HG03139 (cell line): ENCODE data around the gene APLNR.
"Not testable (repeated sequence)": the region's sequence is repeated elsewhere in the genome, so short reads cannot be mapped to it uniquely, and the experiment has no call there.

Experiments used
- ATAC-seq: cut with Tn5 transposase; IDR thresholded peaks from one replicate; pipeline ENCODE4 v1.9.1; 2021; ENCODE audit not compliant: unreplicated experiment

The APLNR gene

DNA sequence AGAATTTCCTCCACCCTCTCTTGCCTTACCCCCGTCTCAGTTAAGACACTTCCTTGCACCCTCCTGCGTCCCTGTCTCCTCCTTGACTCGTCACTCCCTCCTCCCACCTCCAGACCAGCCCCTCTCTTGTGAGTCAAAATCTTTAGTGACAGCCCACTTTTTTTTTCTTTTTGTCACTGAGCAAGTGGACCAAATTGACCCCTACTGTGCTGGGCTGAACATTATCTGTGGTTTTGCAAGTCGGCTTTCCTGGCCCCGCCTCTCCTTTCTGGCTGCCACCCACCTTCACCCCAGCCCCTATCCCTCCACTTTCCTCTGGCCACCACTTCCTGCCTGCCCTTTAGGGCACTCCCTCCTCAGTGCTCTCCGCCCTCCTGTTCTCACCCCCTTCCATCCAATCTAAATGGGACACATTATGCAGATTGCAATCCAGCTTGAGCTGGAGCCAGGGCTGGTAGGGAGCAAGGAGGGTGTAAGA lies at the start of gene APLNR:
APLNR (minus strand) TSS at position 47 of the 478 bp plus-strand sequence. CDS start 246 bp downstream, outside the sequence.
- no peak for ATAC-seq

DNA sequence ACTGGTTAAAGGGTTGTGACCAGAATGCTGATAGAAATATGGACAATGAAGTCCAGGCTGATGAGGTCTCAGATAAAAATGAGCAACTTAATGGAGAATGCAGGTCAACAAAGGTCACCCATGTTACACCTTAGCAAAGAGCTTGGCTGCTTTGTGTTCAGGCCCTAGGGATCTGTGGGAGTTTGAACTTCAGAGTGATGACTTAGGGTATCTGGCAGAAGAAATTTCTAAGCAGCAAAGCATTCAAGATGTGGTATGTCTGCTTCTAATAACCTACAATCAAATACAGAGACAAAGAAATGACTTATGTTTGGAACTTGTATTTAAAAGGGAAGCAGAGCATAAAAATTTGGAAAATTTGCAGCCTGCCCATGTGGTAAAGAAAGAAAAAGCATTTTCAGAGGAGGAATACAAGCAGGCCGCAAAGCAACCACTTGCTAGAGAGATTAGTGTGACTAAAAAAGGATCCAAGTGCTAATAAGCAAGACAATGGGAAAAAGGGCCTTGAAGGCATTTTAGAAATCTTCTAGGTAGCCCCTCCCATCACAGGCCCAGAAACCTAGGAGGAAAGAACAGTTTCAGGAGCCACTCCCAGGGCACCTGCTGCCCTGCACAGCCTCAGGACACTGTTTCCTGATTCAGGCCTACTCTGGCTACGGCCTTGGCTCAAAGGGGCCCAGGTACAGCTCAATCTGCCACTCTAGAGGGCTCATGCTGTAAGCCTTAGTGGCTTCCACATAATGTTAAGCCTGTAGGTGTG lies 46.4 kb upstream of the APLNR start:
- ATAC-seq: no peak

DNA sequence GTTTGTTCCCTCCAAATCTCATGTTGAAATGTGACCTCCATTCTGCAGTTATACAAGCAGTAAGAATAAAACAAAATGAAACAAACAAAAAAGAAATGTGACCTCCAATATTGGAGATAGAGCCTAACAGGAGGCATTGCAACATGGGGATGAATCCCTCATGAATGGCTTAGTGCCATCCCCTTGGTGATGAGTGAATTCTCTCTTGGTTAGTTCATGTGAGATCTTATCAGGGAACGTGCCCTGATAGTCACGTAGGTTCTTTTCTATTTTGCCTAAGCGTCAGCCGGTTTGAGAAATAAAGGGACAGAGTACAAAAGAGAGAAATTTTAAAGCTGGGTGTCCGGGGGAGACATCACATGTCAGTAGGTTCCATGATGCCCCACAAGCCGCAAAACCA lies 44.5 kb upstream of the APLNR start:
- ATAC-seq: not testable (repeated sequence)

- no peak for ATAC-seq
Measured at GRCh38 chr11:57279116-57279515, 42.1 kb upstream of the APLNR start.

- ATAC-seq: no peak
Measured at GRCh38 chr11:57278721-57279095, 41.7 kb upstream of the APLNR start.

GRCh38 chr11:57277845-57278720 lies 41.0 kb upstream of the APLNR start:
- peak; percentile 75 for ATAC-seq

DNA sequence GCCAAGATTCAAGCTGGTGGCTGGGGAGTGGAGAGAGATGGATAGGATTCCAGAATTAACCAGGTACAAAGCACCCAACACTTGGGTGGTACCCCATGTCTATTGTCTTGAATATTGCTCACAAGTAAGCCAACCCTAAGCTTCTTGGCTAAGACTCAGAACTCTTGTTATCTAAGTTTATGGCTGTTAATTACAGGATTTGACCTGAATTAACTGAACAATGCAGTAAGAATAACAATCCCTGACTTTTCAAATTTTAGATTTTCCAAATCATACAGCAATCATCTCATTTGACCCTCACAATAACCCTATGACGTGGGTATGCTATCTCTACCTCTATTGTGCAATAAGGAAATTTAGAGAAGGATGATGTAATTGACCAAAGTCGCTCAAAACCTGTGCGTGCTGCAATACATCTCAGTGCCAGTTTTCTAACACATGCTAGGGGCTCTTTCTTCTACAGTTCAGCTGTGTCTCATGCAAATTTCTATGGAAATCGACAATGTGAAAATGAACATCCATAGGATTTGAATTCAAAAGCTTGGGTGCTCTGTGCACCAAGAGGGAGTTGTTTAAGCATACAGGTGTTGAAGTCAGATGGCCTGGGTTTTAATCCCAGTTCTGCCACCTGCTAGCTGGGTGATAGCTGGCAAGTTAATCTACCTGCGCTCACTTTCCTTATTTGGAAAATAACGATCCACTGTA lies 40.1 kb upstream of the APLNR start:
- no peak for ATAC-seq

- no peak for ATAC-seq
Measured at GRCh38 chr11:57276169-57276970, 39.3 kb upstream of the APLNR start.

DNA sequence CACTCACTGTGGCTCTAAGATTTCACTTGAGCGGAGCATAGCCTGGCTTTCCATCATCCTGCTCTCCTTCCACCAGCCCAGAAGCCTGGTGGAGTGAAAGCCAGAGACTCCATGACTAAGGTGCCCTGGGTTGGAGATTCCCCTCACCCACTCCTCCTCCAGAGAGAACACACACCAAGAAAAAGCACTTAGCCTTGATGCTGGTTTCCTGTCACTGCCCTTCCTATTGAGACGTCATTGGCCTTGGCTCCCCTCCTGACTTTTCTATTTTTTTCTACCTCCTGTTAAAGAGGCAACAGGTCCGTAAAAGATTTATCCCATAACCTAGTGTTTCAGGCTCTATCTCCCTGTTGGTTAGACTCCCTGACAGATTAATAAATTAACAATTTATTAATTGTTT lies 38.5 kb upstream of the APLNR start:
- ATAC-seq: no peak

- ATAC-seq: no peak
Measured at GRCh38 chr11:57274904-57275498, 38.0 kb upstream of the APLNR start.

DNA sequence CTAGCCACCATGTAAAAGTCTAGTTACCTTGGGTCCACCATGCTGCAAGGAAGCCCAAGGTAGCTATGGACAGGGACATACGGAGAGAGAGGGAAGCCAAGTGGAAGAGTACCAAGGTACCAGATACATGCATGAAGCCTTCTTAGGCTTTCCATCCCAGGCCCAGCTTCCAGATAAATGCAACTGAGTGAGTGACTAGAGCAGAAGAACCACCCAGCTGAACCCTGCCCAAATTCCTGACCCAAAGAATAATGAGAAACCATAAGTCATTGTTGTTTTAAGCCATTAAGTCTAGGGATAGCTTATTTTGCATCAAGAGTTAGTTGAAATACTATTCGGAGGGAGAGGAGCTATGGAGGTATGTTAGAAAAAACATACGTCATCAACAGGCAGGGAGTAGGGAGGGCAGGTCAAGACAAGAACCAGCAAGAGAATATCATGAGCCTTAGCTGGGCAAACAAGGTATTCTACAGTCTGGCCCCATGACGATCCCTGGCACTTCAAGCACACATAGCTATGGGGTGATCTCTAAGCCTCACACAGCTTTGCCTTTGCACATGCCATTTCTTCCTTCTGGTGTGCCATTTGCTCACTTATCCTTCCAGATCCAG lies 36.5 kb upstream of the APLNR start:
- ATAC-seq: no peak

DNA sequence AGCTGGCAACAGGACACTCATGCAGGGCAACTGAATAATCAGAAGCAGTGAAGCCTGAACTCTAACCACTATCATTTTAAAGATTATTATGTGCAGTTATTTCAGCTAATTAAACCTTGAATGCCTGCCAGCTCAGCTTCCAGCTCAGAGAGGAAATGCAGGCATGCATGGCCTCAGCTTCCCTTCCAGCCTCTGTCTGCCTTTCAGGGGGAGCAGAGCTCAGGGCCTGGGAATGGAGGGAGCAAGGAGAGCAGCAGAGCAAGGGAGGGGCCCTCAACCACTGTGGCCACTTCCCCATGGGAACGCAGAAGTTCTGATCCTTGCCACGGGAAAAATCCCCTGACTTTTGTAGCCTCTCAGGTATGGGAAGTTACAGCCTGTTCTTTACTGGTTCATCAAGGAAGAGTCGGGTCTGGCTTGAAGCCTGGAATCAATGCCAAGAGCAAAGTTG lies 32.5 kb upstream of the APLNR start:
- no peak for ATAC-seq

- ATAC-seq: no peak
Measured at GRCh38 chr11:57266157-57266556, 29.1 kb upstream of the APLNR start.

DNA sequence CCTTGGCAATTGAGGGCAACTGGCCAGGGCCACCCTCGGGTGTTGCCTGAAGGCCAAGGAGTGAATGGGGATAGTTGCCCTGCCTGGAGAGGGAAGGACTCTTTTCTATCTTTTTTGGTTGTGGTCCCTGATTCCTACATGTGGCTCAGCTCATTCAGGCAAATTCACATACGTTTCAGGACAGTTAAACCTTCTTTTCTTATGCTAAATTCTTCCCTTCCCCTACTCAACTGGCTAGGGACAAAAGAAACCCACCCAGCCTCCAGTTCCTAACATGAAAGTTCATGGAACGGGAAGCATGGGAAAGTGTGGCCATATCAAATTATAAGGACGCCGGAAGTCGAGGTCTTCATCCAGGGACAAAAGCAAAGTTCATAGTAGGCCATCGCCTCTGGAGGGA lies 26.3 kb upstream of the APLNR start:
- ATAC-seq: no peak

- no peak for ATAC-seq
Measured at GRCh38 chr11:57262157-57262556, 25.1 kb upstream of the APLNR start.

GRCh38 chr11:57260937-57261783 lies 24.1 kb upstream of the APLNR start:
- ATAC-seq: no peak

DNA sequence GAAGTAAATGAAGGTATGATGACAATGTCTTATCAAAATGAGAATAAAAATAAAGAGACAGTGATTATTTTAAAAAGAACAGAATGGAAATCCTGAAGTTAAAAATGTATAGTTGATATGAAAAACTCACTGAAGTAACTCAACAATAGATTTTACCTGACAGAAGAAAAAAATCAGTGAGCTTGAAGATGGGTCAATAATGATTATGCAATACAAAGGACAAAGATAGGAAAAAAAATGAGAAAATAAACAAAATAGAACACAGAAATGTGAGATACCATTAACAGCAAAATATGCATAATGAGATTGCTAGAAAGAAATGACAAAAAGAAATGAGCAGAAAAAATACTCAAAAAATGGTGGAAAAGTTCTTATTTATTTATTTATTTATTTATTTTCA lies 19.1 kb upstream of the APLNR start:
- no peak for ATAC-seq

DNA sequence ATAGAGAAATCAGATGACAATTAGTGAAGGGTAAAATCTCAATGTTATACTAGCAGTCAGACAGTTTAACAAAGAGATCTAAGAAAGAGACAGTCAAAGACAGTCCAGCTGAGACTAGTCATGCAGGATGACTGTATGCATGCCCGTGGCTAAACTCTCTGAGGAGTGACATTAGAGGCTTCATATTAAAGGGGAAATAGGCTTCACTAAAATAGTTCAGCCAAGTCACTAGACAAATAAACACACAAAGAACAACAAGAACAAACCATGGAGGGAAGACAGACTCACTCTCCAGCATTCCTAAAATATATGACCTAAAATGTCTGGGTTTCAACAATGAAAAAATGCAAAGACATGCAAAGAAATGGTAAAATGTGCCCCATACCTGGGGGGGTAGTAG lies 18.6 kb upstream of the APLNR start:
- ATAC-seq: no peak

GRCh38 chr11:57254631-57255030 lies 17.6 kb upstream of the APLNR start:
- ATAC-seq: no peak
